K562 (cell line): ENCODE measurements around the gene CTRB2. TPM values are rescaled to one million over a fixed set of nuclear protein-coding genes. Genes with fewer than 3 reads are reported as not detected.

Source experiments
- ATAC-seq: fragments of 200-7000 bp; cut with Tn5 transposase; 3 replicates; pipeline ENCODE4 v1.9.1; 2020; ENCODE audit warnings: moderate library complexity
- BruUV-seq: library from RNA; stranded (reverse); fragments of 400-500 nt; replicated peaks from 2 replicates; lab custom pipeline; 2021; lab: Mats Ljungman, UMichigan
- CTCF ChIA-PET: fragments of 300-600 bp; formaldehyde crosslinking; extraction: SDS; loops from one replicate; lab custom pipeline; 2021; ENCODE audit warnings: low intra/inter-chr PET ratio; lab: Yijun Ruan, JAX
- POLR2A ChIA-PET: fragments of 300-600, 350-650 bp; sonication (Branson Sonifier 250); formaldehyde crosslinking; extraction: SDS; loops from one replicate; lab custom pipeline; 2021; ENCODE audit warnings: antibody characterized with exemption, inconsistent platforms; lab: Yijun Ruan, JAX
- DNase-seq, 4 experiments: peaks; one replicate each; pipeline versions ENCODE4 v3.0.0 to v3.0.0-alpha.2; 2011 to 2018; ENCODE audit warnings: low spot score in 3 of 4, mixed read lengths in 3 of 4; ENCODE audit errors: extremely low read depth in 1 of 4
- FAIRE-seq: peaks from 2 replicates; lab custom pipeline; 2011; peaks lifted over from hg19 to GRCh38; lab: Jason Lieb, UNC
- H2AFZ ChIP-seq: 2 replicates; pipeline ENCODE4 v1.6.0; 2011; ENCODE audit warnings: low read depth, low read length, control low read depth, inconsistent platforms
- H3K27ac ChIP-seq: fragments of 200-600 bp; 3 replicates; pipeline ENCODE4 v1.8.0; 2011; ENCODE audit warnings: low read depth, mild to moderate bottlenecking, control low read depth, inconsistent platforms, low read length, moderate library complexity, mixed read lengths; ENCODE audit errors: extremely low read depth
- H3K27me3 ChIP-seq, 2 experiments: fragments of 300-600 bp in 1 of 2; 2 replicates in 1 of 2; 3 replicates in 1 of 2; pipeline versions ENCODE4 v1.6.0 to v1.8.0; 2011; ENCODE audit warnings: inconsistent platforms in 2 of 2, low read length in 2 of 2, mild to moderate bottlenecking in 1 of 2, mixed read lengths in 1 of 2, moderate library complexity in 1 of 2; ENCODE audit not compliant: control insufficient read depth in 2 of 2, insufficient read depth in 2 of 2
- H3K36me3 ChIP-seq: fragments of 300-600 bp; 3 replicates; pipeline ENCODE4 v1.8.0; 2011; ENCODE audit warnings: mild to moderate bottlenecking, low read length, inconsistent platforms; ENCODE audit not compliant: control insufficient read depth, insufficient read depth
- H3K4me1 ChIP-seq, 2 experiments: fragments of 200-600 bp in 1 of 2; replicated peaks in 1 of 2; 2 replicates in 1 of 2; 3 replicates in 1 of 2; pipeline versions ENCODE4 v1.5.1 to v1.8.0; 2011; ENCODE audit warnings: inconsistent platforms in 2 of 2, low read length in 2 of 2, mild to moderate bottlenecking in 1 of 2, mixed read lengths in 1 of 2, moderate library complexity in 1 of 2; ENCODE audit not compliant: control insufficient read depth in 2 of 2, insufficient read depth in 2 of 2
- H3K4me2 ChIP-seq: 2 replicates; pipeline ENCODE4 v1.6.1; 2011; ENCODE audit warnings: low read length, control low read depth, inconsistent platforms, mixed read lengths; ENCODE audit not compliant: insufficient read depth
- H3K4me3 ChIP-seq: fragments of 200-600 bp; sonication (generic), shearing (Covaris generic); 2 replicates; pipeline ENCODE4 v1.5.1; 2016; ENCODE audit warnings: control low read depth, inconsistent platforms
- H3K79me2 ChIP-seq: fragments of 200-600 bp; 3 replicates; pipeline ENCODE4 v1.8.0; 2011; ENCODE audit warnings: low read length, inconsistent platforms; ENCODE audit not compliant: control insufficient read depth, insufficient read depth
- H3K9ac ChIP-seq, 2 experiments: 2 replicates each; pipeline versions ENCODE4 v1.6.0 to v1.6.1; 2011; ENCODE audit warnings: low read depth in 2 of 2, low read length in 2 of 2, control low read depth in 1 of 2, inconsistent platforms in 1 of 2, mild to moderate bottlenecking in 1 of 2, mixed read lengths in 1 of 2; ENCODE audit not compliant: insufficient read depth in 1 of 2
- H3K9me1 ChIP-seq: one replicate; pipeline ENCODE4 v1.6.0; 2011; ENCODE audit warnings: inconsistent platforms, mild to moderate bottlenecking, low read length, moderate library complexity; ENCODE audit not compliant: control insufficient read depth, insufficient read depth
- H3K9me3 ChIP-seq: replicated peaks from 2 replicates; pipeline ENCODE4 v1.5.1; 2011; ENCODE audit warnings: low read depth, low read length, inconsistent platforms; ENCODE audit not compliant: control insufficient read depth, insufficient read depth
- H4K20me1 ChIP-seq: replicated peaks from 2 replicates; pipeline ENCODE4 v1.6.1; 2011; ENCODE audit warnings: low read length, inconsistent platforms, mixed read lengths; ENCODE audit not compliant: control insufficient read depth, insufficient read depth
- POLR2G ChIP-seq: fragments of 200-400 bp; formaldehyde crosslinking; IDR thresholded peaks from 2 replicates; pipeline ENCODE4 v1.6.1; 2017; ENCODE audit warnings: low read depth, mild to moderate bottlenecking, antibody characterized with exemption, low read length, moderate library complexity
- WGBS: fragments of 100-300 bp; shearing (Covaris generic); methylation state at CpG from one replicate; pipeline ENCODE4 v1.1.6; 2016; ENCODE audit warnings: low coverage, mixed read lengths; ENCODE audit not compliant: insufficient coverage; ENCODE audit errors: missing lambda C conversion rate; 5-methylcytosine and 5-hydroxymethylcytosine counted together
- in situ Hi-C: fragments of 300-500 bp; cut with MboI; formaldehyde crosslinking; loops from 4 replicates; pipeline ENCODE4 v1.15.0; 2018; ENCODE audit warnings: inconsistent platforms, mixed read lengths
- intact Hi-C: fragments of 100-400 bp; cut with micrococcal nuclease; formaldehyde crosslinking; loops from 2 replicates; pipeline ENCODE4 v1.14.2; 2022
- polyA plus RNA-seq, 8 experiments: library from polyadenylated mRNA; depleted of rRNA in 4 of 8; stranded (reverse) in 5 of 8; unstranded in 3 of 8; fragments of >200 nt; fragmentation: Nextera tagmentation in 2 of 8; fragmentation: Illumina TruSeq in 1 of 8; extraction: Ambion mirVana in 2 of 8; extraction: Trizol in 1 of 8; gene quantifications; 2 replicates each; pipeline versions ENCODE4 v1.2.1 to v1.2.3, GENCODE V29; 2011 to 2014; ENCODE audit warnings: inconsistent platforms in 1 of 8, missing spikeins in 1 of 8
- total RNA-seq, 7 experiments: library from RNA; depleted of rRNA in 6 of 7; stranded (reverse); fragments of >200 nt in 6 of 7; fragmentation: Illumina TruSeq in 2 of 7; extraction: Trizol in 2 of 7; gene quantifications; 2 replicates each; pipeline versions ENCODE4 v1.2.1 to v1.2.3, GENCODE V29; 2011 to 2021; ENCODE audit warnings: low replicate concordance in 1 of 7
- TF ChIP-seq, protein P1 (sequence below): fragments of 250-450 bp; sonication (Bioruptor Pico); IDR thresholded peaks from 2 replicates; pipeline ENCODE4 v1.8.0; 2021; ENCODE audit warnings: mild to moderate bottlenecking, moderate library complexity

CTRB2 gene
- total and polyA plus RNA-seq, 9 of the 15 experiments (the other 6 are each of a cell fraction or from before 2014, with no cell fraction given) = 5.1 TPM; not detected in 8

- CTCF ChIA-PET = no interaction called here
- Histone ChIP-seq H3K36me3 (peaks cover 25% of the 10 kb centered on the region; the same call in 2 of the 3 replicates), H3K4me2 (no peak overlapping the region), H3K27ac (no peak overlapping the region), H3K9me1 (peaks cover 8% of the 10 kb centered on the region), H2AFZ (no peak overlapping the region), H3K4me3 (no peak overlapping the region), H3K27me3 (peaks cover 4 to 9% of the 10 kb centered on the region in 2 experiments; a peak in 3 of 5 replicates), H3K4me1 (peaks cover 0 to 26% of the 10 kb centered on the region in 2 experiments; a peak in 3 of 5 replicates), H3K9ac (no peak overlapping the region; a peak in 1 of 4 replicates), H3K9me3 (no peaks in the 10 kb centered on the region), H4K20me1 (0 out of 2 replicates have a peak, but pooled peaks cover 10% of the 10 kb centered on the region), H3K79me2 (no peaks in the 10 kb centered on the region)
- ATAC-seq (no peak), DNase-seq (no peak), FAIRE-seq (no peak)
- WGBS = 92% methylated on average over 37 of the region's 48 CpGs
- POLR2A ChIA-PET = interaction anchor here (1.0 kb wide), 1 partner anchor 204 kb away, joined by 3 read pairs; the partner anchor contains the start of gene CFDP1
- in situ Hi-C loops (no loop called here), intact Hi-C loops (loop anchor here (5.0 kb wide), 4 partner anchors 32 to 533 kb away; no protein-coding TSS in a partner anchor)
- BruUV-seq = no TSS peak
- TF ChIP-seq, protein P1, sequence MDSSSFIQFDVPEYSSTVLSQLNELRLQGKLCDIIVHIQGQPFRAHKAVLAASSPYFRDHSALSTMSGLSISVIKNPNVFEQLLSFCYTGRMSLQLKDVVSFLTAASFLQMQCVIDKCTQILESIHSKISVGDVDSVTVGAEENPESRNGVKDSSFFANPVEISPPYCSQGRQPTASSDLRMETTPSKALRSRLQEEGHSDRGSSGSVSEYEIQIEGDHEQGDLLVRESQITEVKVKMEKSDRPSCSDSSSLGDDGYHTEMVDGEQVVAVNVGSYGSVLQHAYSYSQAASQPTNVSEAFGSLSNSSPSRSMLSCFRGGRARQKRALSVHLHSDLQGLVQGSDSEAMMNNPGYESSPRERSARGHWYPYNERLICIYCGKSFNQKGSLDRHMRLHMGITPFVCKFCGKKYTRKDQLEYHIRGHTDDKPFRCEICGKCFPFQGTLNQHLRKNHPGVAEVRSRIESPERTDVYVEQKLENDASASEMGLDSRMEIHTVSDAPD (CRISPR knock-in tag) = no peak
- TF ChIP-seq POLR2G = peak; percentile 31; the same call in 1 of the 2 replicates
These were observed 22.4 kb upstream of the CTRB2 start for GRCh38 chr16:75229172-75230031.
